A673 (cell line): Measurements from ENCODE around the gene IL1RAPL1. TPM values are rescaled to one million over a fixed set of nuclear protein-coding genes. Genes with fewer than 3 reads are reported as not detected.

Experiments used
- BruUV-seq: library from RNA; stranded (reverse); fragments of 400-500 nt; replicated peaks from 2 replicates; lab custom pipeline; 2021; lab: Mats Ljungman, UMichigan
- CTCF ChIA-PET: fragments of 300-600 bp; sonication (Branson Sonifier 250); formaldehyde crosslinking; loops from one replicate; lab custom pipeline; 2022; ENCODE audit warnings: antibody characterized with exemption; lab: Charles Lee
- POLR2A ChIA-PET: fragments of 300-600 bp; sonication (Branson Sonifier 250); formaldehyde crosslinking; loops from one replicate; lab custom pipeline; 2022; ENCODE audit warnings: antibody characterized with exemption; ENCODE audit not compliant: low non-redundant PET; lab: Charles Lee
- DNase-seq: peaks from one replicate; pipeline ENCODE4 v3.0.0-alpha.2; 2015; ENCODE audit warnings: low spot score
- H3K27ac ChIP-seq: fragments of 200-600 bp; sonication (generic); 2 replicates; pipeline ENCODE4 v1.5.1; 2016; ENCODE audit warnings: mixed run types, low read depth, mild to moderate bottlenecking, mixed read lengths, antibody characterized with exemption, low read length; ENCODE audit not compliant: poor library complexity, severe bottlenecking
- H3K27me3 ChIP-seq: fragments of 200-600 bp; sonication (generic); replicated peaks from 2 replicates; pipeline ENCODE4 v1.6.1; 2017; ENCODE audit warnings: mixed run types, low read depth, mild to moderate bottlenecking, mixed read lengths, antibody characterized with exemption, low read length; ENCODE audit not compliant: insufficient read depth, poor library complexity
- H3K36me3 ChIP-seq: fragments of 200-600 bp; sonication (generic); 2 replicates; pipeline ENCODE4 v1.6.1; 2016; ENCODE audit warnings: mixed run types, mild to moderate bottlenecking, mixed read lengths, antibody characterized with exemption, low read length; ENCODE audit not compliant: insufficient read depth, poor library complexity, severe bottlenecking
- H3K4me1 ChIP-seq: fragments of 200-600 bp; sonication (generic); 2 replicates; pipeline ENCODE4 v1.6.1; 2017; ENCODE audit warnings: mixed run types, mild to moderate bottlenecking, mixed read lengths, antibody characterized with exemption, low read length; ENCODE audit not compliant: insufficient read depth, poor library complexity, severe bottlenecking
- H3K4me3 ChIP-seq: fragments of 200-600 bp; sonication (generic); 2 replicates; pipeline ENCODE4 v1.5.1; 2016; ENCODE audit warnings: low read depth, mixed run types, mild to moderate bottlenecking, mixed read lengths, low read length; ENCODE audit not compliant: poor library complexity, severe bottlenecking
- H3K9me3 ChIP-seq: fragments of 200-600 bp; sonication (generic); 2 replicates; pipeline ENCODE4 v1.6.1; 2016; ENCODE audit warnings: mixed run types, low read depth, mild to moderate bottlenecking, mixed read lengths, antibody characterized with exemption, low read length; ENCODE audit not compliant: poor library complexity, severe bottlenecking
- EZH2 ChIP-seq: fragments of 200-600 bp; sonication (generic); IDR thresholded peaks from 2 replicates; pipeline ENCODE4 v1.6.1; 2017; ENCODE audit warnings: borderline replicate concordance, low read depth, mild to moderate bottlenecking, mixed read lengths, antibody characterized with exemption, low read length; ENCODE audit not compliant: poor library complexity, severe bottlenecking
- intact Hi-C: fragments of 100-400 bp; cut with micrococcal nuclease; formaldehyde crosslinking; loops from one replicate; pipeline ENCODE4 v1.10.0; 2022; ENCODE audit not compliant: unreplicated experiment
- total RNA-seq: library from RNA; stranded (reverse); gene quantifications from 2 replicates; pipeline ENCODE4 v1.2.3, GENCODE V29; 2021
- TF ChIP-seq, protein P1 (sequence below): fragments of 300-800, 200-600 bp; sonication (generic); conservative IDR thresholded peaks from 2 replicates; pipeline ENCODE4 v1.5.1; 2017; ENCODE audit warnings: low read depth, mild to moderate bottlenecking, antibody characterized with exemption, low read length, moderate library complexity, mixed read lengths

Gene IL1RAPL1
- total RNA-seq, 1 experiment from 2014 or later: 0.21 TPM

DNA sequence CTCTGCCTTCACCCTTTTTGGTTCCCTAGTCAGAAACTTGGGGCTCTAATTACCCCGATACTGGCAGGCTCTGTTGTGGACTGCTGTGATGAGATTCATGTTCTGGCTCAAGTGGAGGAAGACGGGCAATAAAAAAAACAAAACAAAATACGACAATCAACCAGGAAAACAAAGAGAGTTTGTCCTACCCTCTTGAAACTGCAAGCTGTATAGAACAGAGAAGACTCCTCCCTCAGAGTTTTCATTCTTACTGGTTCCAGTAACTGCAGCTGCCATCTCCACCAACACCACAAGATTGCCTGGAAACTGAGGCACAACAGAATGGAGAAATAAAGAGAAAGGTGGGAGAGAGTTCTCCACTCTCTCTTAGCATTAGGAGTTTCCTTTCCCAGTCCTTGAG is 11.1 kb upstream of the IL1RAPL1 start:
- Histone ChIP-seq H3K4me3 (no peak overlapping the region), H3K9me3 (no peaks in the 10 kb centered on the region), H3K36me3 (no peaks in the 10 kb centered on the region), H3K4me1 (no peaks in the 10 kb centered on the region), H3K27ac (no peak overlapping the region), H3K27me3 (no peaks in the 10 kb centered on the region)
- no peak for DNase-seq
- intact Hi-C loops: no loop called here
- TF ChIP-seq, protein P1, sequence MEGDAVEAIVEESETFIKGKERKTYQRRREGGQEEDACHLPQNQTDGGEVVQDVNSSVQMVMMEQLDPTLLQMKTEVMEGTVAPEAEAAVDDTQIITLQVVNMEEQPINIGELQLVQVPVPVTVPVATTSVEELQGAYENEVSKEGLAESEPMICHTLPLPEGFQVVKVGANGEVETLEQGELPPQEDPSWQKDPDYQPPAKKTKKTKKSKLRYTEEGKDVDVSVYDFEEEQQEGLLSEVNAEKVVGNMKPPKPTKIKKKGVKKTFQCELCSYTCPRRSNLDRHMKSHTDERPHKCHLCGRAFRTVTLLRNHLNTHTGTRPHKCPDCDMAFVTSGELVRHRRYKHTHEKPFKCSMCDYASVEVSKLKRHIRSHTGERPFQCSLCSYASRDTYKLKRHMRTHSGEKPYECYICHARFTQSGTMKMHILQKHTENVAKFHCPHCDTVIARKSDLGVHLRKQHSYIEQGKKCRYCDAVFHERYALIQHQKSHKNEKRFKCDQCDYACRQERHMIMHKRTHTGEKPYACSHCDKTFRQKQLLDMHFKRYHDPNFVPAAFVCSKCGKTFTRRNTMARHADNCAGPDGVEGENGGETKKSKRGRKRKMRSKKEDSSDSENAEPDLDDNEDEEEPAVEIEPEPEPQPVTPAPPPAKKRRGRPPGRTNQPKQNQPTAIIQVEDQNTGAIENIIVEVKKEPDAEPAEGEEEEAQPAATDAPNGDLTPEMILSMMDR: no peak
- TF ChIP-seq EZH2: no peak
- POLR2A ChIA-PET: no interaction called here
- CTCF ChIA-PET: no interaction called here
- BruUV-seq: no TSS peak

DNA sequence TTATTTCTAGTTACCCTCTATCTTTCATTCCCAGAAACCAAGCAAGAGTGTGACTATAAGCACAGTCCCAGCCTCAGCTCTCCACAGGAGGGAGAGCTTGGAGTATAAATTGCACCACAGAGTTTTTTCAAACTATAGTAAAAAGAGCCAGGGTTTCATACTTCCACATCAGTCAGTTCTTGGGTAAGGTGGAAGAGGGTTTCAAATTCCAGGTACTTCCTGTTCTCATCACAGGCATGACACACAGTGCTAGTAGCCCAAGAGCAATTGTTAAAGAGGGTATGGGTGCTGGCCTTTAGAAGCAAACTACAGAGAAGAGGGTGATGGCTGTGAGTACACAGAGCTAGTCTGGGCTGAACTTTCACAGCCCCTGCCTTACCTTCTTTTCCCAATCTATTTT is 5.7 kb upstream of the IL1RAPL1 start:
- Histone ChIP-seq H3K4me1 (no peaks in the 10 kb centered on the region), H3K36me3 (no peaks in the 10 kb centered on the region), H3K4me3 (no peak overlapping the region), H3K9me3 (no peaks in the 10 kb centered on the region), H3K27me3 (peaks cover 24% of the 10 kb centered on the region), H3K27ac (no peak overlapping the region)
- ChIA-PET POLR2A (no interaction called here), CTCF (no interaction called here)
- no peak for DNase-seq
- intact Hi-C loops: loop anchor here (10.0 kb wide), 1 partner anchor 1323 kb away; no protein-coding TSS in a partner anchor
- no peak for TF ChIP-seq EZH2
- TF ChIP-seq, protein P1: no peak
- no TSS peak for BruUV-seq

DNA sequence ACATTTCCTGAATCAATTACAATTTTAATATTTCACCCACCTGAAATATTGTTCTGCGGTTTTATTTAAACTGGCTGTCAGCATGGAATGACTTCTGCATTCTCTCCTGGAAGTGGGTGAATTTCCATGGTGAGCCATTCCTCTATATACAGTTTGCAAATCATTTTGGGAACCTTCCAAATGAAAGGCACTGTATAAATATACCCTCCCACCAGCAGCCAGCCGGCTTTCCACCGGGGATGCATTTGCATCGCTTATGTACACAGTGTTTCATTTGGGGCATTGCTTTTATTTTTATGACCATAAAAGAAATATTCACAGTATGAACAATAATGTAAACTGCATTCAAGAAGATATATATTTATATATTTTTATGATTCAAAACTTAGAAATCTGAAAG is 4.7 kb upstream of the IL1RAPL1 start:
- Histone ChIP-seq H3K27ac (no peak overlapping the region), H3K4me1 (no peaks in the 10 kb centered on the region), H3K4me3 (no peak overlapping the region), H3K9me3 (no peaks in the 10 kb centered on the region), H3K36me3 (no peaks in the 10 kb centered on the region), H3K27me3 (peaks cover 26% of the 10 kb centered on the region)
- BruUV-seq: no TSS peak
- no peak for DNase-seq
- intact Hi-C loops: loop anchor here (10.0 kb wide), 1 partner anchor 1322 kb away; no protein-coding TSS in a partner anchor
- ChIA-PET CTCF (no interaction called here), POLR2A (no interaction called here)
- TF ChIP-seq EZH2: no peak
- TF ChIP-seq, protein P1: no peak
